UCSD-AML1 (cell line): ENCODE data around the gene AP3B1.
"Not testable (repeated sequence)": the region's sequence is repeated elsewhere in the genome, so short reads cannot be mapped to it uniquely, and the experiment has no call there.

Experiments used
- DNase-seq: peaks from one replicate; lab custom pipeline; 2025; ENCODE audit not compliant: unreplicated experiment; lab: John Stamatoyannopoulos, UW

AP3B1 gene

GRCh38 chr5:78077369-78078068 is 217.0 kb downstream of the AP3B1 start:
- no peak for DNase-seq

GRCh38 chr5:78076351-78076750 is 218.1 kb downstream of the AP3B1 start:
- no peak for DNase-seq

GRCh38 chr5:78075301-78075700 is 219.2 kb downstream of the AP3B1 start:
- DNase-seq, result no peak

- DNase-seq, result not testable (repeated sequence)
These were observed 223.8 kb downstream of the AP3B1 start for GRCh38 chr5:78070691-78071090.

GRCh38 chr5:78067581-78067980 is 226.9 kb downstream of the AP3B1 start:
- not testable (repeated sequence) for DNase-seq

GRCh38 chr5:78066722-78067121 is 227.8 kb downstream of the AP3B1 start:
- DNase-seq, result not testable (repeated sequence)

GRCh38 chr5:78065663-78066062 is 228.8 kb downstream of the AP3B1 start:
- DNase-seq, result no peak

- no peak for DNase-seq
These were observed 229.5 kb downstream of the AP3B1 start for GRCh38 chr5:78064941-78065472.

GRCh38 chr5:78063495-78063894 is 231.0 kb downstream of the AP3B1 start:
- no peak for DNase-seq

- no peak for DNase-seq
These were observed 231.9 kb downstream of the AP3B1 start for GRCh38 chr5:78062645-78063044.

GRCh38 chr5:78060421-78060820 is 234.1 kb downstream of the AP3B1 start:
- no peak for DNase-seq

GRCh38 chr5:78058625-78059024 is 235.9 kb downstream of the AP3B1 start:
- DNase-seq, result no peak

- DNase-seq, result no peak
These were observed 237.5 kb downstream of the AP3B1 start for GRCh38 chr5:78056901-78057514.

GRCh38 chr5:78056053-78056452 is 238.4 kb downstream of the AP3B1 start:
- DNase-seq, result no peak

- no peak for DNase-seq
These were observed 243.6 kb downstream of the AP3B1 start for GRCh38 chr5:78050888-78051287.

- DNase-seq, result not testable (repeated sequence)
These were observed 247.7 kb downstream of the AP3B1 start for GRCh38 chr5:78046823-78047222.

GRCh38 chr5:78046006-78046405 is 248.5 kb downstream of the AP3B1 start:
- DNase-seq, result no peak

- DNase-seq, result no peak
These were observed 252.7 kb downstream of the AP3B1 start for GRCh38 chr5:78041805-78042204.

GRCh38 chr5:78025540-78025939 is 269.0 kb downstream of the AP3B1 start:
- DNase-seq, result no peak

- DNase-seq, result no peak
These were observed 274.8 kb downstream of the AP3B1 start for GRCh38 chr5:78019744-78020143.

GRCh38 chr5:78016863-78017529 is 277.5 kb downstream of the AP3B1 start:
- no peak for DNase-seq

- no peak for DNase-seq
These were observed 284.5 kb downstream of the AP3B1 start for GRCh38 chr5:78009937-78010527.
